Keratinocyte (primary cell): Measurements from ENCODE around the gene ZGRF1. TPM values are rescaled to one million over a fixed set of nuclear protein-coding genes. Genes with fewer than 3 reads are reported as not detected.

Experiments
- DNase-seq: peaks from one replicate; pipeline ENCODE4 v3.0.0-alpha.2; 2011; ENCODE audit warnings: low read depth, missing footprints, low spot score
- FAIRE-seq: peaks from 2 replicates; lab custom pipeline; 2011; peaks lifted over from hg19 to GRCh38; lab: Jason Lieb, UNC
- H2AFZ ChIP-seq: 2 replicates; pipeline ENCODE4 v1.6.0; 2012; ENCODE audit warnings: low read length, control low read depth, inconsistent platforms; ENCODE audit not compliant: control insufficient read depth
- H3K27ac ChIP-seq: 2 replicates; pipeline ENCODE4 v1.5.1; 2011; ENCODE audit warnings: low read length; ENCODE audit not compliant: control insufficient read depth, insufficient read depth
- H3K27me3 ChIP-seq: 3 replicates; pipeline ENCODE4 v1.6.0; 2011; ENCODE audit warnings: low read length; ENCODE audit not compliant: control insufficient read depth, insufficient read depth; ENCODE audit errors: extremely low read depth
- H3K36me3 ChIP-seq, 2 experiments: 2 replicates in 1 of 2; 3 replicates in 1 of 2; pipeline ENCODE4 v1.5.1; 2011; ENCODE audit warnings: low read length in 2 of 2, mild to moderate bottlenecking in 1 of 2; ENCODE audit not compliant: control insufficient read depth in 2 of 2, insufficient read depth in 2 of 2; ENCODE audit errors: extremely low read depth in 1 of 2
- H3K4me1 ChIP-seq: 3 replicates; pipeline ENCODE4 v1.5.1; 2011; ENCODE audit warnings: low read length; ENCODE audit not compliant: control insufficient read depth, insufficient read depth; ENCODE audit errors: extremely low read depth
- H3K4me2 ChIP-seq: 3 replicates; pipeline ENCODE4 v1.6.0; 2011; ENCODE audit warnings: low read depth, low read length; ENCODE audit not compliant: control insufficient read depth, insufficient read depth; ENCODE audit errors: extremely low read depth
- H3K4me3 ChIP-seq, 3 experiments: fragments of 200-600 bp in 1 of 3; sonication (generic) in 1 of 3; 2 replicates in 2 of 3; 3 replicates in 1 of 3; pipeline ENCODE4 v1.5.1; 2011 to 2016; ENCODE audit warnings: low read length in 3 of 3, mild to moderate bottlenecking in 3 of 3, control low read depth in 2 of 3, inconsistent platforms in 1 of 3, low read depth in 1 of 3, mixed read lengths in 1 of 3, mixed run types in 1 of 3, moderate library complexity in 1 of 3; ENCODE audit not compliant: control insufficient read depth in 2 of 3, insufficient read depth in 2 of 3; ENCODE audit errors: extremely low read depth in 1 of 3
- H3K79me2 ChIP-seq: 2 replicates; pipeline ENCODE4 v1.6.0; 2012; ENCODE audit warnings: low read length; ENCODE audit not compliant: control insufficient read depth, insufficient read depth
- H3K9ac ChIP-seq: 3 replicates; pipeline ENCODE4 v1.6.0; 2011; ENCODE audit warnings: low read length; ENCODE audit not compliant: control insufficient read depth, insufficient read depth; ENCODE audit errors: extremely low read depth
- H3K9me1 ChIP-seq: 3 replicates; pipeline ENCODE4 v1.6.0; 2011; ENCODE audit warnings: low read length; ENCODE audit not compliant: control insufficient read depth, insufficient read depth; ENCODE audit errors: extremely low read depth
- H3K9me3 ChIP-seq: 2 replicates; pipeline ENCODE4 v1.5.1; 2012; ENCODE audit warnings: low read depth, low read length; ENCODE audit not compliant: control insufficient read depth
- H4K20me1 ChIP-seq: 3 replicates; pipeline ENCODE4 v1.6.0; 2011; ENCODE audit warnings: low read length; ENCODE audit not compliant: control insufficient read depth, insufficient read depth; ENCODE audit errors: extremely low read depth
- EZH2 ChIP-seq: IDR thresholded peaks from one replicate; pipeline ENCODE4 v1.6.1; 2012; ENCODE audit warnings: inconsistent platforms, mild to moderate bottlenecking, low read length, moderate library complexity
- dilution Hi-C: fragments of 300-500 bp; cut with MboI; formaldehyde crosslinking; loops from one replicate; pipeline ENCODE4 v1.7.0; 2020; ENCODE audit warnings: low sequenced_read_pairs; ENCODE audit not compliant: extremely low pct_ligation_motif_present
- polyA plus RNA-seq, 5 experiments: library from polyadenylated mRNA; depleted of rRNA in 3 of 5; stranded (reverse) in 3 of 5; stranded (forward) in 1 of 5; unstranded in 1 of 5; fragments of >200 nt; gene quantifications; 1 replicate in 1 of 5; 2 replicates in 3 of 5; 3 replicates in 1 of 5; pipeline versions ENCODE4 v1.2.1 to v1.2.3, GENCODE V29; 2011 to 2012; ENCODE audit warnings: missing spikeins in 2 of 5, low read depth in 1 of 5, low replicate concordance in 1 of 5
- TF ChIP-seq, protein P1 (sequence below), 3 experiments: IDR thresholded peaks in 1 of 3; conservative IDR thresholded peaks in 1 of 3; optimal IDR thresholded peaks in 1 of 3; 2 replicates in 2 of 3; 3 replicates in 1 of 3; pipeline versions ENCODE3 to v1.5.1; 2011; ENCODE audit warnings: low read length in 3 of 3, mild to moderate bottlenecking in 3 of 3, moderate library complexity in 2 of 3, control low read depth in 1 of 3, inconsistent platforms in 1 of 3; ENCODE audit not compliant: insufficient read depth in 2 of 3; ENCODE audit errors: extremely low read depth in 1 of 3

Gene ZGRF1
- polyA plus RNA-seq, 1 donor (not counting 4 experiments of a cell fraction or from before 2014, with no cell fraction given), result 3.6 TPM

DNA sequence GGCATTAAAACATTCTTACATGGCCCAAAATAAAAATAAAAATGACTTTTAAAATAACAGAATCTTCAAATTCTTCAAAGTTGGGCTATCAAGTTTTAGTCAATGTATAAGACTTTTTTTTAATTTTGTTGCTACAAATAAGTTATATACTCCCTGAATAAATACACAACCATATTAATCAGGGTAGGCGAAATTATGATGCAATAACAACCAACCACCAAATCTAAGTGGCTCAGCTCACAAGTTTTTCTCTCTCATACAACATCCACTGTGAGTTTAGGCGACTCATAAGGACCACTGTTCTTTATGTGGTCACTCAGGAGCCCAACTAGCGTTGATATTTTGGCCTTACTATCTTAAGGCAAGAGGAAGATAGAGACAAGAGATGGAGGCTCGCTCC lies 131.9 kb downstream of the ZGRF1 start:
- Histone ChIP-seq H3K9me1 (no peaks in the 10 kb centered on the region), H4K20me1 (no peaks in the 10 kb centered on the region), H3K9me3 (no peaks in the 10 kb centered on the region), H3K4me2 (no peak overlapping the region), H3K9ac (no peak overlapping the region), H2AFZ (no peak overlapping the region), H3K4me1 (peaks cover 6% of the 10 kb centered on the region), H3K27ac (no peak overlapping the region), H3K36me3 (no peaks in the 10 kb centered on the region), H3K4me3 (no peak overlapping the region), H3K79me2 (no peaks in the 10 kb centered on the region), H3K27me3 (peaks cover 37% of the 10 kb centered on the region)
- FAIRE-seq (no peak), DNase-seq (no peak)
- dilution Hi-C loops, result no loop called here
- no peak for TF ChIP-seq EZH2
- TF ChIP-seq, protein P1, sequence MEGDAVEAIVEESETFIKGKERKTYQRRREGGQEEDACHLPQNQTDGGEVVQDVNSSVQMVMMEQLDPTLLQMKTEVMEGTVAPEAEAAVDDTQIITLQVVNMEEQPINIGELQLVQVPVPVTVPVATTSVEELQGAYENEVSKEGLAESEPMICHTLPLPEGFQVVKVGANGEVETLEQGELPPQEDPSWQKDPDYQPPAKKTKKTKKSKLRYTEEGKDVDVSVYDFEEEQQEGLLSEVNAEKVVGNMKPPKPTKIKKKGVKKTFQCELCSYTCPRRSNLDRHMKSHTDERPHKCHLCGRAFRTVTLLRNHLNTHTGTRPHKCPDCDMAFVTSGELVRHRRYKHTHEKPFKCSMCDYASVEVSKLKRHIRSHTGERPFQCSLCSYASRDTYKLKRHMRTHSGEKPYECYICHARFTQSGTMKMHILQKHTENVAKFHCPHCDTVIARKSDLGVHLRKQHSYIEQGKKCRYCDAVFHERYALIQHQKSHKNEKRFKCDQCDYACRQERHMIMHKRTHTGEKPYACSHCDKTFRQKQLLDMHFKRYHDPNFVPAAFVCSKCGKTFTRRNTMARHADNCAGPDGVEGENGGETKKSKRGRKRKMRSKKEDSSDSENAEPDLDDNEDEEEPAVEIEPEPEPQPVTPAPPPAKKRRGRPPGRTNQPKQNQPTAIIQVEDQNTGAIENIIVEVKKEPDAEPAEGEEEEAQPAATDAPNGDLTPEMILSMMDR (optimal IDR thresholded peaks at IDR 0.05 in 1 of 3, IDR thresholded peaks at IDR 0.05 in 1 of 3, conservative IDR thresholded peaks at IDR 0.05 in 1 of 3; ENCODE audit: extremely low read depth in 1 of 3, insufficient read depth in 2 of 3, low read length in 3 of 3), result no peak

GRCh38 chr4:112502871-112503270 lies 133.8 kb downstream of the ZGRF1 start:
- Histone ChIP-seq H2AFZ (no peak overlapping the region), H3K27ac (no peak overlapping the region), H3K79me2 (no peaks in the 10 kb centered on the region), H3K4me3 (no peak overlapping the region), H3K9me1 (no peaks in the 10 kb centered on the region), H3K9ac (no peak overlapping the region), H3K4me1 (no peaks in the 10 kb centered on the region), H3K9me3 (no peaks in the 10 kb centered on the region), H3K4me2 (no peak overlapping the region), H3K27me3 (peaks cover 19% of the 10 kb centered on the region), H3K36me3 (no peaks in the 10 kb centered on the region), H4K20me1 (no peaks in the 10 kb centered on the region)
- TF ChIP-seq EZH2, result no peak
- TF ChIP-seq, protein P1 (optimal IDR thresholded peaks at IDR 0.05 in 1 of 3, IDR thresholded peaks at IDR 0.05 in 1 of 3, conservative IDR thresholded peaks at IDR 0.05 in 1 of 3; ENCODE audit: extremely low read depth in 1 of 3, insufficient read depth in 2 of 3, low read length in 3 of 3), result no peak
- DNase-seq, result no peak
- FAIRE-seq, result no peak
- dilution Hi-C loops, result no loop called here
